NT2/D1 (cell line): ENCODE data around the gene STK24.

ENCODE experiments used
- DNase-seq: peaks from one replicate; pipeline ENCODE4 v3.0.0-alpha.2; 2011; ENCODE audit warnings: low read depth, low spot score
- H3K27me3 ChIP-seq: 2 replicates; pipeline ENCODE4 v1.6.0; 2011; ENCODE audit warnings: mild to moderate bottlenecking; ENCODE audit not compliant: insufficient read length, insufficient read depth
- H3K36me3 ChIP-seq: 2 replicates; pipeline ENCODE4 v1.6.1; 2011; ENCODE audit warnings: mild to moderate bottlenecking, low read length, mixed read lengths; ENCODE audit not compliant: insufficient read depth, insufficient read length
- H3K4me1 ChIP-seq: 2 replicates; pipeline ENCODE4 v1.5.1; 2011; ENCODE audit not compliant: insufficient read depth, insufficient read length
- H3K4me3 ChIP-seq: 2 replicates; pipeline ENCODE4 v1.5.1; 2011; ENCODE audit warnings: low read depth; ENCODE audit not compliant: insufficient read length
- H3K9ac ChIP-seq: 2 replicates; pipeline ENCODE4 v1.6.0; 2011; ENCODE audit warnings: low read depth; ENCODE audit not compliant: insufficient read length
- H3K9me3 ChIP-seq: 2 replicates; pipeline ENCODE4 v1.5.1; 2011; ENCODE audit warnings: mild to moderate bottlenecking, low read length; ENCODE audit not compliant: insufficient read depth
- SUZ12 ChIP-seq: IDR thresholded peaks from 2 replicates; pipeline ENCODE4 v1.6.1; 2011; ENCODE audit not compliant: insufficient read length, insufficient read depth; ENCODE audit errors: extremely low read depth
- YY1 ChIP-seq: IDR thresholded peaks from 2 replicates; pipeline ENCODE4 v1.6.1; 2011; ENCODE audit not compliant: insufficient read length, insufficient read depth
- ZNF274 ChIP-seq: IDR thresholded peaks from 2 replicates; pipeline ENCODE4 v1.6.1; 2011; ENCODE audit warnings: mild to moderate bottlenecking, low read depth, low read length

STK24 gene

DNA sequence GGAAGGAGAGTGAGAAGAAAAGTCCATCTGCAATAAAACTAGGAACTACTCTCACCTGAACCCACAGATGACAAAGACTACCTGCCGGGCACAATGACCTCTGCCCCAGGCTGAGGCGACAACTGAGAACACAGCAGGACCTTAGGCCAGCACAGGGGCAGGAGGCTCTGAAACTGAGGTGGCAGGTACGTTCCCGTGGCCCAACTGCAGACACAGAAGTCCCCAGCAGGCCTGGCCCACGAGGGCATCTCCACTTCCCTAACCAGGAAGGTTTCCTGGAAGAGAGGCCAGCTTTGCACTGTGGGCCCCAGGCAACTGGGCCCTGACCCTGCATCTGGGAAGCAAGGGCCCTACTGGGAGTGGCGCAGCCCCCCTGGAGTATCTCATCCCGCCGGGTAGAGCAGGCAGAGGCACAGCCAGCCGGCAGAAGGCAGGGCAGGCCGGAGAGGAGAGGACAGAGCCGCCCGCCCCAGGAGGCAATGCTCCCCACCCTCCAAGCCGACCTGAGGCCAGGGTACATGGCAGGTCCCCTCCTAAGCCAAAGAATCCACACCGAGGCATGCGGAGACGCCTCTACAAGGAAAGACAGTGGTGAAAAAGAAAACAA, 32.7 kb downstream of the STK24 start:
- Histone ChIP-seq H3K36me3 (peaks cover 18% of the 10 kb centered on the region), H3K27me3 (no peaks in the 10 kb centered on the region), H3K9me3 (no peaks in the 10 kb centered on the region), H3K4me3 (no peak overlapping the region), H3K9ac (peak overlapping the region; percentile 42), H3K4me1 (peaks cover 7% of the 10 kb centered on the region)
- no peak for DNase-seq
- no peak for TF ChIP-seq ZNF274
- TF ChIP-seq YY1: no peak
- no peak for TF ChIP-seq SUZ12

DNA sequence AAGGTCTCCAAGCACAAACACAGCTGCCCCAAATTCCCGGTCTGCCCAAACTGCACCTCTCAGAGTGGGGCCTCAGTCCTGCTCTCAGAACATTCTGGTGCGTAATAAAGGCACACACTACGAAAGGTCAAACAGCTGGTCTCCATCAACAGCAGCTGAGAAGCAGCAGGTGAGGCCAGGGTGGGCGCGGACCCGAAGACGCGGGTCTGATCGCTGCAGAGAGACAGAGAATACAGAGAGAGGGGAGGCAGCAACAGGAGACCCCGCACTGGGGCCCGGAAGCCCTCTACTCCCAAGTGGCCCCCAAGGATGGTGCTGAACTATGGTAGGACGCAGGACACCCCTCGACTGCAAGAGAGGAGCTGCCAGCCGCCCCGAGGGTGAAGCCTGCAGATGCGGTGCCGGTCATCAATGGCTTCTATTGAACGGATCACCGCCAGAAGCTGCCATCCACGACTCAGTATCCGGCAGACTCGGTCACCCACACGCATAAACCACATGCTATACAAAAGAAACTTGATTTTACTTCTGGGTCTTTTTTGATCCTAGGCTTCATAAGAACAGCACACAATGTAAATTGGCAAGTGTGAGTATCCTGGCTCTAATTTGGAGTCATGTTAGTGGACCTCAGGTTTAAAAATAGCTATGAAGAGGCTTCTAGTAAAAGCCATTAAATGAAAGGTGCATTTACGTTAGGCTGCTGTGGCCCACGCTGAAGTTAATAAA, 33.4 kb downstream of the STK24 start:
- peaks cover 20% of the 10 kb centered on the region for H3K36me3 ChIP-seq
- DNase-seq: no peak
- TF ChIP-seq YY1 (no peak), SUZ12 (no peak), ZNF274 (no peak)
- no peak overlapping the region for H3K4me3 ChIP-seq
- peaks cover 7% of the 10 kb centered on the region for H3K4me1 ChIP-seq
- H3K9ac ChIP-seq: no peak overlapping the region
- no peaks in the 10 kb centered on the region for H3K9me3 ChIP-seq
- no peaks in the 10 kb centered on the region for H3K27me3 ChIP-seq

DNA sequence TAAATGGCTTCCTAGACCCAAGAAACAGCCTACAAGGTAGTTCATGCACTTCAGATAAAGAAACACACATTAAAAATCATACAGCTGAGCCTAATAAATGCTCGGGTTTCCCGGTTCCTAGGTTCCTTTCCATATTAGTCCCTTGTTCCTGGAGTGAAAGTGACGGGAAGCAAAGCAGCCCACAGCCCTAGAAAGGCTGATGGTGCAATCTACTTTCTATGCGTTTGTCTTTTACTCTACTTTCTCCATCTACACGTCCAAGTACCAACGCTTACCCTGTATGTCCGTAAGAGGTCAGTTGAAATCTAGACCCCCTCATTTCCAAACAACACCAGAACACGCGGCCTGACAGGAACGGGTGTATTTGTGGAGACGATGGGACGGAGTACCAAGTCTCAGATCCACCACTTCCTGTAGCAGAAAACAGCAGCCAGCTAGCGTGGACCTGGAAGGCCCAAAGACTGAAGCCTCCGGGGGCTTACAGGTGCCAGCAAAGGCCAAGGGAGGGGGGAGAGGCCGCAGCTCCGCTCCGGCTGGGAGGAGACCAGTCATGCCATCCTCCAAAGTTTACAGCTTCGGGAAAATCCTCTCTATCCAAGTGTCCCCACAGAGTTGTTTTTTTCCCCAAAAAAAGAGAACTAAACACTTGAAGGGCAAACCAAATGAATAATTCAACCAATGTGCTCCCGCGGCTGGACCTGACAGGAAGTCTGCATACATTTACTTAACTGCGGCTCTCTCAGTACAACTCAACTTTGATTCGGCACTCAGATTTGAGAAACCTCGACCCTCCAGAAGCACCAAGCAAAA, 34.1 kb downstream of the STK24 start:
- no peak overlapping the region for H3K9ac ChIP-seq
- H3K4me1 ChIP-seq: peaks cover 7% of the 10 kb centered on the region
- no peaks in the 10 kb centered on the region for H3K27me3 ChIP-seq
- peaks cover 20% of the 10 kb centered on the region for H3K36me3 ChIP-seq
- H3K4me3 ChIP-seq: no peak overlapping the region
- H3K9me3 ChIP-seq: no peaks in the 10 kb centered on the region
- no peak for TF ChIP-seq SUZ12
- no peak for TF ChIP-seq ZNF274
- no peak for TF ChIP-seq YY1
- no peak for DNase-seq

DNA sequence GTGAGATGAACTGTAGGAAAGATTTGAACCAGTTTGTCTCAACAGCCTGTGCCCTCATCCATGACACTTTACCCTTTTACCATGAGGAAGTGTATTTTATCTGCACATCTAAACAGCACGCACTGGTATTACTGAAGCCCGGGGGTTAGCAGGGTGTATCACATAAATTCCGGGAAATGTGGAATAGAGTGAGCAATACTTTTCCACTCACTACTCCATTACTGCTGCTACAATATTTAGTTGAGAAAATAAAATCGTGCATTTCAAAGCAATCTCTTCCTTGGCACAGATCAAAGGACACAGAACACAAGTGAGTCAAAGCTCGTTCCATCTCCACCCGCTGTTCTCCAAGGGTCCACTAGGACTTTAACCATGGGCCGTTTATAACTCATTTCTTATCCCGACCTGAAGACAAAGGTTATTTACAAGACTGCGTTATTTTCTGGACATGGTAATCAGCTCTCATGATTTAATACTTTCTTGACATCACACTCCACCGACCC, 35.2 kb downstream of the STK24 start:
- peaks cover 21% of the 10 kb centered on the region for H3K36me3 ChIP-seq
- DNase-seq: no peak
- H3K4me1 ChIP-seq: peaks cover 8% of the 10 kb centered on the region
- no peak overlapping the region for H3K4me3 ChIP-seq
- H3K9me3 ChIP-seq: no peaks in the 10 kb centered on the region
- H3K27me3 ChIP-seq: no peaks in the 10 kb centered on the region
- H3K9ac ChIP-seq: no peak overlapping the region
- TF ChIP-seq ZNF274 (no peak), YY1 (no peak), SUZ12 (no peak)

DNA sequence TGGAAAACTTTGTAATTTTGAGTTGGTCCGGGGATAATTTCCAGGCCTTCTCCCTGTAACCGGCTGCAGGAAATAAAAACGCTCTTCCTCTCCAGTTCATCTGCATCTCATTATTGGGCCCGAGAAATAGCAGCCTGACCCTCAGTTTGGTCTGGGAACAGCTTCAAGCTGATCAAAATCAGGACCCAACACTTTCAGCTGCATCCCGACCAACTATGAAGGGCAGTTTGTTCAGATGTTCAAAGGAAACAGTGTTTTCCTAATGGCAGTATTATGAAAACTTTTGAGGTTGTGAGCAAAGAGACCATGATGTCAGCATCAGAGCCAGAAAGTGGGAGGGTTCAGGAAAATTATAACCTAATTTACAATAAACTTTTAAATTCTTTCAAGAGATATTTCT, 35.7 kb downstream of the STK24 start:
- H3K9ac ChIP-seq: no peak overlapping the region
- H3K4me3 ChIP-seq: no peak overlapping the region
- TF ChIP-seq SUZ12: no peak
- TF ChIP-seq YY1: no peak
- no peak for TF ChIP-seq ZNF274
- H3K36me3 ChIP-seq: peaks cover 21% of the 10 kb centered on the region
- no peaks in the 10 kb centered on the region for H3K27me3 ChIP-seq
- no peaks in the 10 kb centered on the region for H3K9me3 ChIP-seq
- peaks cover 8% of the 10 kb centered on the region for H3K4me1 ChIP-seq
- no peak for DNase-seq

DNA sequence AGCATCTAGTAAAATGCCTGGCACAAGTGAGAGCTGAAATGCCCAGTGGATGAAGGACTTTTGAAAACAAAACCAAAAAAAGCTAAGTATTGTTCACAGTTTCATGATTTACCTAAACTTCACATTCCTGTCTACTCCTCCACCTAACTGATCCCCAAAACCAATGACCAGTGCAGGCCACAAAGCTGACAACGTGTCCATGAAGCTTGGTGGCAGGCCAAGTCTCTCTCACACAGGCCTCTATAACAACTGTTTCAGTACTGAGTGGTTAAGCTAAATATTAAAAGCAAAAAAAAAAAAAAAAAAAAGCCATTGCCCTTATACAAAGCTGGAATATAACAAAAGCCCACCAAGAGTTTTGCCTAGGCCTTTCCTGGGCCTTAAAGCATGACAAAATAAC, 36.4 kb downstream of the STK24 start:
- H3K4me1 ChIP-seq: peaks cover 11% of the 10 kb centered on the region
- TF ChIP-seq ZNF274 (no peak), YY1 (no peak), SUZ12 (no peak)

DNA sequence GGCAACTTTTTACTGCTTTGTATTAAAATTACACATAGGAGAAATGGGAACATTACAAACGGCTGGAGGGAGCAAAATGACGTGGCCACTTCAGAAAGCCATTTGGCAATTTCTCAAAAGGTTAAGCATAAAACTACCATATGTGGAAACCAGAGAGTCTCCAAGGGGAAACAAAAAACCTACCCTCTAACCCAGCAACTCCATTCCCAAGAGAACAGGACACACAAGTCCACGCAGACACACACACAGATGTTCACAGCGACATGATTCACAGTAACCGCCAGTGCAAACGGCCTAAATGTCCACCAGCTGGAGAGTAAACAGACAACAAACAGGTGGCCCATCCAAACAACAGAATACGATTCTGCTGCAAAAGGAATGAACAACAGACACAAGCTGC, 37.2 kb downstream of the STK24 start:
- Histone ChIP-seq H3K4me1 (peaks cover 12% of the 10 kb centered on the region), H3K4me3 (no peak overlapping the region), H3K36me3 (peaks cover 27% of the 10 kb centered on the region), H3K9ac (no peak overlapping the region), H3K9me3 (no peaks in the 10 kb centered on the region), H3K27me3 (no peaks in the 10 kb centered on the region)
- no peak for DNase-seq
- TF ChIP-seq SUZ12: no peak
- no peak for TF ChIP-seq ZNF274
- no peak for TF ChIP-seq YY1

More for the DNA sequence above, 36.4 kb downstream of the STK24 start:
- H3K9ac ChIP-seq: no peak overlapping the region
- peaks cover 26% of the 10 kb centered on the region for H3K36me3 ChIP-seq
- DNase-seq: no peak
- H3K27me3 ChIP-seq: no peaks in the 10 kb centered on the region
- H3K4me3 ChIP-seq: no peak overlapping the region
- H3K9me3 ChIP-seq: no peaks in the 10 kb centered on the region
